GM19043 (cell line): ENCODE results near the gene NUCB1.
"Not testable (repeated sequence)": the region's sequence is repeated elsewhere in the genome, so short reads cannot be mapped to it uniquely, and the experiment has no call there.

Experiments
- ATAC-seq: cut with Tn5 transposase; IDR thresholded peaks from one replicate; pipeline ENCODE4 v1.9.1; 2021; ENCODE audit warnings: low read depth; ENCODE audit not compliant: unreplicated experiment

Gene NUCB1

DNA sequence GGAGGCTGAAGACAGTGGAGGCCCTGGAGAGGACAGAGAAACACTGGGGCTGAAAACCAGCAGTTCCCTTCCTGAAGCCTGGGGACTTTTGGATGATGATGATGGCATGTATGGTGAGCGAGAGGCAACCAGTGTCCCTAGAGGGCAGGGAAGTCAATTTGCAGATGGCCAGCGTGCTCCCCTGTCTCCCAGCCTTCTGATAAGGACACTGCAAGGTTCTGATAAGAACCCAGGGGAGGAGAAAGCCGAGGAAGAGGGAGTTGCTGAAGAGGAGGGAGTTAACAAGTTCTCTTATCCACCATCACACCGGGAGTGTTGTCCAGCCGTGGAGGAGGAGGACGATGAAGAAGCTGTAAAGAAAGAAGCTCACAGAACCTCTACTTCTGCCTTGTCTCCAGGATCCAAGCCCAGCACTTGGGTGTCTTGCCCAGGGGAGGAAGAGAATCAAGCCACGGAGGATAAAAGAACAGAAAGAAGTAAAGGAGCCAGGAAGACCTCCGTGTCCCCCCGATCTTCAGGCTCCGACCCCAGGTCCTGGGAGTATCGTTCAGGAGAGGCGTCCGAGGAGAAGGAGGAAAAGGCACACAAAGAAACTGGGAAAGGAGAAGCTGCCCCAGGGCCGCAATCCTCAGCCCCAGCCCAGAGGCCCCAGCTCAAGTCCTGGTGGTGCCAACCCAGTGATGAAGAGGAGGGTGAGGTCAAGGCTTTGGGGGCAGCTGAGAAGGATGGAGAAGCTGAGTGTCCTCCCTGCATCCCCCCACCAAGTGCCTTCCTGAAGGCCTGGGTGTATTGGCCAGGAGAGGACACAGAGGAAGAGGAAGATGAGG lies 26.4 kb upstream of the NUCB1 start:
- no peak for ATAC-seq

DNA sequence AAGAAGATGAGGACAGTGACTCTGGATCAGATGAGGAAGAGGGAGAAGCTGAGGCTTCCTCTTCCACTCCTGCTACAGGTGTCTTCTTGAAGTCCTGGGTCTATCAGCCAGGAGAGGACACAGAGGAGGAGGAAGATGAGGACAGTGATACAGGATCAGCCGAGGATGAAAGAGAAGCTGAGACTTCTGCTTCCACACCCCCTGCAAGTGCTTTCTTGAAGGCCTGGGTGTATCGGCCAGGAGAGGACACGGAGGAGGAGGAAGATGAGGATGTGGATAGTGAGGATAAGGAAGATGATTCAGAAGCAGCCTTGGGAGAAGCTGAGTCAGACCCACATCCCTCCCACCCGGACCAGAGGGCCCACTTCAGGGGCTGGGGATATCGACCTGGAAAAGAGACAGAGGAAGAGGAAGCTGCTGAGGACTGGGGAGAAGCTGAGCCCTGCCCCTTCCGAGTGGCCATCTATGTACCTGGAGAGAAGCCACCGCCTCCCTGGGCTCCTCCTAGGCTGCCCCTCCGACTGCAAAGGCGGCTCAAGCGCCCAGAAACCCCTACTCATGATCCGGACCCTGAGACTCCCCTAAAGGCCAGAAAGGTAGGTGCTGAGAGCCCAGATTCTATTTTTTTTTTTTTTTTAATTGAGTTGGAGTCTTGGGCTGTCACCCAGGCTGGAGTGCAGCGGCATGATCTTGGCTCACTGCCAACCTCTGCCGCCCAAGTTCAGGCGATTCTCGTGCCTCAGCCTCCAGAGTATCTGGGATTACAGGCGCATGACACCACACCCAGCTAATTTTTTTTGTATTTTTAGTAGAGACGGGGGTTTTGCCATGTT lies 25.6 kb upstream of the NUCB1 start:
- ATAC-seq: no peak

DNA sequence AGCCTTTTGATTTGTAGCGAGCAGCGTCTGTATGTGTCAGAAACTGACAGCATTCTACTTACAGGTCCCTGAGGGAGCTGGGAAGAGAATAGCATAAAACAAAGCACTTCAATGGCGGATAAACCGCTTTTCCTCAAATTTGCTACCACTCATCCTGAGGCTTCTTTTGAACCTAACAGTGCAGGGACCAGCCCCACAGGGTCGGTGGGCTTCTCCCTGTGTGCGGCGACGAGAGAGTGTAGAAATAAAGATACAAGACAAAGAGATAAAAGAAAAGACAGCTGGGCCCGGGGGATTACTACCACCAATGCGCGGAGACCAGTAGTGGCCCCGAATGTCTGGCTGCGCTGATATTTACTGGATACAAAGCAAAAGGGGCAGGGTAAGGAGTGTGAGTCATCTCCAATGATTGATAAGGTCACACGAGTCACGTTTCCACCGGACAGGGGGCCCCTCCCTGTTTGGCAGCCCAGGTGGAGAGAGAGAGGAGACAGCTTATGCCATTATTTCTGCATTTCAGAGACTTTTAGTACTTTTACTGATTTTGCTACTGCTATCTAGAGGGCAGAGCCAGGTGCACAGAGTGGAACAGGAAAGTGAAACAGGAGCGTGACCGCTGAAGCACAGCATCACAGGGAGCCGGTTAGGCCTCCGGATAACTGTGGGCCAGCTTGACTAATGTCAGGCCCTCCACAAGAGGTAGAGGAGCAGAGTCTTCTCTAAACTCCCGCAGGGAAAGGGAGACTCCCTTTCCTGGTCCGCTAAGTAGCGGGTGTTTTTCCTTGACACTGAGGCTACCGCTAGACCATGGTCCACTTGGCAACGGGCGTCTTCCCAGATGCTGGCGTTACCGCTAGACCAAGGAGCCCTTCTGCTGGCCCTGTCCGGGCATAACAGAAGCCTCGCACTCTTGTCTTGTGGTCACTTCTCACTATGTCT lies 23.8 kb upstream of the NUCB1 start:
- not testable (repeated sequence) for ATAC-seq

DNA sequence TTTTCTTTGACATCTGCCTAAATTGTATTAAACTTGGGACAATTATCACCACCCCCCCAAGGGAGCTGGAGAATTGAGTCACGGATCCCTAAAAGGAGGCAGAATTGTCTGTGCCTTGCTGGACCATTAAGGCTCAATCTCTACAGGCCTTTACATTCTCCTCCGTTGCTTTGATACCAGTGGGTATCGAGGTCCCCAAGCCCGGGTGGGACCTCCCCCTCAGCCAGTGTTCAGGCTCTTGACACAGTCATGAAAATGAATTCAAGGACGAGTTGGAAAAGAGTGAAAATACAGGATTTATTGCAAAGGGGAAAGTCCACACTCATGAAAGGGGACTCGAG lies 22.3 kb upstream of the NUCB1 start:
- ATAC-seq: no peak

DNA sequence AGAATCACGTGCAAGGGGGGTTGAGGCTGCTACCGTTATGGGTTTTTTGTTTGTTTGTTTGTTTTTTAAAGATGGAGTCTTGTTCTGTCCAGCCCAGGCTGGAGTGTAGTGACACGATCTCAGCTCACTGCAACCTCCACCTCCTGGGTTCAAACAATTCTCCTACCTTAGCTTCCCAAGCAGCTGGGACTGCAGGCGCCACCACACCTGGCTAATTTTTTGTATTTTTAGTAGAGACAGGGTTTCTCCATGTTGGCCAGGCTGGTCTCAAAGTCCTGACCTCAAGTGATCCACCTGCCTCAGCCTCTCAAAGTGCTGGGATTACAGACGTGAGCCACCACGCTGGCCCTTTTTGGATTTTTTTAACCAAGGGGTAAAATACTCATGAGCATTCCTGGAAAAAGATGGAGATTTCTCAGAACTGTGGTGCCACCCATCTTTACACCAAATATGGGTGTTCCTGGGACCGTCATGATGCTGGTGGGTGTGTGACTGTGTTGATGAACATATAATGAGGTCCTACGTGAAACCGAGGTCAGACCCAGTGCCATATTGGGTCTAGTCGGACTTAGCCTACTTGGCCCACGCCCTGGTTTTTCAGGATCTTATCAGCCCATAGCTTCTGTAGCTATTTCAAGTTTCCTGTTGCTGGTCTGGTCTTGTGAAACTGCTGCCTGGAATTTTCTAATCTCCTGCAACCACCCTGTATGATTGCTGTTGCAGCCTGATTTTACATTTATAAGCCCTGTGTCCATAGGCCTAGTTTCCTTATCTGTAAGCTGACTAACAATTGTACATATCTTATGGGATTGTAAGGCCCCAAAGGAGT lies 21.7 kb upstream of the NUCB1 start:
- ATAC-seq: no peak

DNA sequence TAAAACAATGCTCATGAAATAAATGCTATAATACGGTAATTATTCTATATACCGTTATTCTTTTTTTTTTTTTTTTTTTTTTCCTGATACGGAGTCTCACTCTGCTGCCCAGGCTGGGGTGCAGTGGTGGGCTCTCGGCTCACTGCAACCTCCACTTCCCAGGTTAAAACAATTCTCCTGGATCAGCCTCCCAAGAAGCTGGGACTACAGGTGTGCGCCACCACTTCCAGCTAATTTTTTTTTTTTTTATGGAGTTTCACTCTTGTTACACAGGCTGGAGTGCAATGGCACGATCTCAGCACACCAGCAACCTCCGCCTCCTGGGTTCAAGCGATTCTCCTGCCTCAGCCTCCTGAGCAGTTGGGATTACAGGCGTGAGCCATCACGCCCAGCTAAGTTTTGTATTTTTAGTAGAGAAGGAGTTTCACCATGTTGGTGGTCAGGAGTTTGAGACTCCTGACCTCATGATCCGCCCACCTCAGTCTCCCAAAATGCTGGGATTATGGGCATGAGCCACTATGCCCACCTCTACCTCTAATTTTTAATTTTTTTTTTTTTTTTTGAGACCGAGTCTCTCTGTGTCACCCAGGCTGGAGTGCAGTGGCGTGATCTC lies 21.0 kb upstream of the NUCB1 start:
- ATAC-seq: no peak

DNA sequence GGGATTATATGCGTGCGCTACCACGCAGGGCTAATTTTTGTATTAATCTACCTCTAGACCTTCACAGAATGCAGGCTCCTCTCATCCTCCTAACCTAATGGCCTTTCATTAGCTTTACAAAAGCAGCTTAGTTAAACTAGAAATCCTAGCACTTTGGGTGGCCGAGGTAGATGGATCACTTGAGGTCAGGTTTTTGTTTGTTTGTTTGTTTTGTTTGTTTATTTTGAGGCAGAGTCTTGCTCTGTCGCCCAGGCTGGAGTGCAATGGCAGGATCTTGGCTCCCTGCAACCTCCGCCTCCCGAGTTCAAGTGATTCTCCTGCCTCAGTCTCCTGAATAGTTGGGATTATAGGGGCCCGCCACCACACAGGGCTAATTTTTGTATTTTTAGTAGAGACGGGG lies 20.4 kb upstream of the NUCB1 start:
- ATAC-seq: not testable (repeated sequence)

DNA sequence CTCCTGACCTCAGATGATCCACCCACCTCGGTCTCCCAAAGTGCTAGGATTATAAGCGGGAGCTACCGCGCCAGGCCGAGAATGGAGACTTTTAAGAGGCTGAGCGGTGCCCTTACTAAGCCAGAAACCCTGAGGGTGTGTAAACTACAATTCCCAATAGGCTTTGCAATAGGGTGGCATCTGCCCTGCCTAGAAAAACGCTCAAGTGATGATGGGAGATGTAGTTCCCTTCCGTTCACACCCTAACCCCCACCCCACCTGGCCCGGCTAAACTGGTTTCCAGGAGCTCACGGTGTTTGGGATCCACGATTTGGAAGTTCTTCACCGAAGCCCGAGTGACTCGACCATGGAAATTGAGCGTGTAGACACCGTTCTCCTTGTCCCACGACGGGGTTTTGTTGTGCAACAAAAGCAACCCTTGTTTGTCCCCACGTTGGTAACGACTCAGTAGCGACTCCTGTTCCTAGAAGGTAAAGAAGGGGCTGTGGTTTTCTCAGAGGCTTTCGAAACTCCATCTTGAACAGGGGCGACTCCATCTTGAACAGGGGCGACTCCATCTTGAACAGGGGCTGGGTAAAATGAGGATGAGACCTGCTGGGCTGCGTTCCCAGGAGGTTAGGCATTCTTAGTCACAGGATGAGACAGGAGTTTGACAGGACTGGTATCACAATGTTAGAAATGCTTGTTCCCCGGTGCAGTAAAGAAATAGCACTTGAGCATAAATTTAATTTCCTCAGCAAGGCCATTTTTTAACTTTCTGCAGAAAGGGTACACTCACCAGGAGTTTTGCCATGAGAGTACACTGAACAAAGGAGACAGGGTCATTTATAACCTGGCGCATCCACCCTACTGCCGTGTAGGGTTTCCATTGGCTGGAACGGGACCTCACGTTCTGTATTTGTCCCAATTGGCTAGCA lies 18.1 kb upstream of the NUCB1 start:
- no peak for ATAC-seq

DNA sequence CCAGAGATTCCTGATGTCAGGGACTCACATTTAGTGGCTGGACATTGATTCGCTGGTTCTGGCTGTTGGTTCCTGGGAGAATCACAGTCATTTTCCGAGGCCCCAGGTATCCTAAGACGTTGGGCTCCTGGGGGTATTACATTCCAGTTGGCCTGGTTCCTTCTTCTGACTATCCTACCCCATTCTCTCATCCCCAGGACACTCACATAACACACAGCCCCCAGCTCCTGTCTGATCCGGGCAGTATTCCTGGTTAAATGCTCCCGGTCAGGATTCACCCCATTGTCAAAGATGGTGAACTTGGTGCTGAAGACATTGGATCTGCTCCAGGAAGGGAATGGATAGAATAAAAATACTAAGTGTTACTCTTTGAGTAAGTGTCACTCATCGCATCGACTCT lies 16.4 kb upstream of the NUCB1 start:
- ATAC-seq: no peak

DNA sequence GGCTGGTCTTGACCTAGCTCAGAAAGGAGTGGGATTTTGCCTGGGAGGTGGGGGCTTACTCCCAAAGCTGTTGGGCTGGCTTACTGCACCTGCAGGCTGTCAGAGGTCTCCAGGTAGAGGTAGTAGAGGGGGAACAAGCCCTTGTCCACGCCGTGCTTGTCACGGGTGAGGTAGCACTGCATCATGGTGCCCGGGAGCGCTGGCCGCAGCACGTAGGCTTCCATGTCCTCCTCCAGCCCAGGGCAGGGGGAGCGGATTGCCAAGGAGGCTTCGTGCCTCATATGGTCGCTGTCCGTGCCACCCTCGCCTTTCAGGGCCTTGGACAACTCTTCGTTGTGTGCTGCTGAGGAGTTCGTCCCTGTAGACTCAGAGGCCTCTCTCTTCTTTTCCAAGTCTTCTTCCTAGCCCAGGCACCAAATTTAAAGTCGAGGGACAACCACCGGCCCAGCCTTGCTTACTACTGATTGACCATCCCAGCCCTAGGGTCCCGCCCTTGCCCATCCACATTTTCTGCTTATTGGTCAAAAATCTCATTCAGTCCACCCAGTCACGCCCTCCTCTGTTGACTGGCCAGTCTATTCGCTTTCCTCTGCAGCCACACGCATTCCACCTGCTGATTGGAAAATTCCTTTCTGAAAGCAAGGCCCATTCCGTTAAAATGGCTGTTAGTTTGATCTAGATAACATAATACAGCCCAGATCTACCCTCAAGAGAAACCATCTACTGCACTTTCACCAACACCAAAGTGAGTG lies 12.1 kb upstream of the NUCB1 start:
- ATAC-seq: no peak

DNA sequence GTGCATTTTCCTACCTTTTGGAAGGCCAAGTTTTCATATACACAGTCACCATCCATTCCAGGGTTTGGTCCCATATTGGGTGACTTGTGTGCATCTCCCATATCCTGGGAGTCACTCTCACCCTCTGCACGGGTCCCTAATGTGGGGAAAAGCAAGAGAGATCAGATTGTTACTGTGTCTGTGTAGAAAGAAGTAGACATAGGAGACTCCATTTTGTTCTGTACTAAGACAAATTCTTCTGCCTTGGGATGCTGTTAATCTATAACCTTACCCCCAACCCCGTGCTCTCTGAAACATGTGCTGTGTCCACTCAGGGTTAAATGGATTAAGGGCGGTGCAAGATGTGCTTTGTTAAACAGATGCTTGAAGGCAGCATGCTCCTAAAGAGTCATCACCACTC lies 10.6 kb upstream of the NUCB1 start:
- not testable (repeated sequence) for ATAC-seq

DNA sequence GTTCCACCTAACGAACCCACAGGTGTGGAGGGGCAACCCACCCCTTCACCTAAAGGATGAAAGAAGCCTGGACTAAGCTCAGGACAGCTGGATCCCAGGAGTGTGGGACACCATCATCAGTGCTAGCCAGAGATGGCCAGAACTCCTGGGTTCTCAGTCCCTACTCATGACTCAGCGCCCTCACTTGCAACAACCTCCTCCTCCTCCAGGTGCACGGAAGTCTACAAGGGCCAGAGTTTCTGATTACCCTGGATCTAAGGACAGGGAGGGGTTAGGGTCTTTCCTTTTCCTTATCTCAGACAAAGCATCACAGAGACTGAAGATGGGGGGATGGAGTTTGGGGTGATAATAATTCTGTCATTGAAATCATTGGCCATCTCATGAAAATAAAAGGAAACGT lies 9.6 kb upstream of the NUCB1 start:
- no peak for ATAC-seq

DNA sequence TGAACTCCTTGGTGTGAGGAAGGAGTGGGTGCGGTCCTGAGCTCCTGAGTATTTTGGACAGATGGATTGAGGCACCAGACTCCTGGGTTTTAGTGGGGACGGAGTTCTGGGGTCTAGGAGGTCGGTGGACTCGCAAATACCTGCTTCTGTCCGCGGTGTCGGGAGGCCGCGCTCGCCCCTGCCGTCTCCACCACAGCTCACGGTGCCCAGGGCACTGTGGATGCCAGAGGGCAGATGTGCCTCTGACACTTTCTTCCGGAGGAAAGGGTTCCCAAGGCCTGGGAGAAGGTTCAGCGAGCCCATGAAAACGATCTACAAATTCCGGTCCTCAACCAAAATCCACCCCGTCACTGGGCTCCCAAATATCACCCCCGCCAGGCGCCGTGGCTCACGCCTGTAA lies 4.9 kb upstream of the NUCB1 start:
- no peak for ATAC-seq

DNA sequence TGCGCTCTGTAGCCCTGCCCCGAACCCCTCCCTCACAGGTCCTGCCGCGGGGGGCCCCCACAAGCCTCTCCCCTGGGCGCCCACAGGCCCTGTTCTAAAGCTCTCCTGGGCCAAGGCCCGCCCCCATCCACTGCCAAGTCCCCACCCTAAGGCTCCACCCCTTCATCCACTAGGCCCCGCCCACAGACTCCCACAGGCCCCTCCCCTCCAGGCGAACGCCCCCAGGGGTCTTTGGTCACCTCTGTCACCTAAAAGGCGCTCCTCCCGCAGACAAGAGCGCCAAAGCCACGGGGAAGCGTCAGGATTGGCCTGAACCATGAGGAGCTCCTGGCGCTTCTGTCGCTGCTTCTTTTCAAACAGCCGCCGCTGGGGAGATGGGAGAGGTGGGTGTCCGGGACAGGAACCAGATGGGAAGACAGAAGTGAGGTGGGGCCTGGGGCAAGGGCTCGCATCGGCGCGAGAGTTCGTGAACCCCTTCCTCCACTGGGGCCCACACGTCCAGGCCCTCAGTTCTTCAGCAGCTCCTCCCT lies 3.9 kb upstream of the NUCB1 start:
- ATAC-seq: no peak

DNA sequence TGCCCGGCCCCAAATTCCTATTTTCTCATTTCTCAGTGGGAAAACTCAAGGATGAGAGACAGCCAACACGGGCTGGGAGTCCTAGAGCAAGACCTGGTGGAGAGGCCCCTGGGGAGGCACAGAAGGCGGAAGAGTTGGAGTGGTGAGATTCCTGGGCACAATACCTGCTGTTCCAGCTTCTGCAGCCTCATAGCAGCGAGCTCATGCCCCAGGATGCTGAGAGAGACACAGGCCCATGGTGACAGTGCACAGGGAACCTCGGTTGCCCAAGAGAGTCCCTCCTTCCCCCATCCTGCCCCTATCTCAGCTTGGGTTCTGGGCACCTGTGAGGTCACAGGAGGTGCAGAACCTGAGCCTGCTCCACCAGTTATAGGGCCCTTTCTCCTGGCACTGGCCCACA lies 2.9 kb upstream of the NUCB1 start:
- ATAC-seq: no peak

DNA sequence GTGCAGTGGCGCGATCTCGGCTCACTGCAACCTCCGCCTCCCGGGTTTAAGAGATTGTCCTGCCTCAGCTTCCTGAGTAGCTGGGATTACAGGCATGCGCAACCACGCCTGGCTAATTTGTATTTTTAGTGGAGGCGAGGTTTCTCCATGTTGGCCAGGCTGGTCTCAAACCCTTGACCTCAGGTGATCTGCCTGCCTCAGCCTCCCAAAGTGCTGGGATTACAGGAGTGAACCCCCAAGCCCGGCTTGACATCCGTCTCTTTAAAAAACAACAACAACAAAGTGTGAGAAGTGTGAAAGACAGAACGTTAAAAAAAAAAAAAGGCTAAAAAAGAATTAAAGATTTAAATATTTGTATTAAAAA lies 744 bp upstream of the NUCB1 start:
- not testable (repeated sequence) for ATAC-seq

DNA sequence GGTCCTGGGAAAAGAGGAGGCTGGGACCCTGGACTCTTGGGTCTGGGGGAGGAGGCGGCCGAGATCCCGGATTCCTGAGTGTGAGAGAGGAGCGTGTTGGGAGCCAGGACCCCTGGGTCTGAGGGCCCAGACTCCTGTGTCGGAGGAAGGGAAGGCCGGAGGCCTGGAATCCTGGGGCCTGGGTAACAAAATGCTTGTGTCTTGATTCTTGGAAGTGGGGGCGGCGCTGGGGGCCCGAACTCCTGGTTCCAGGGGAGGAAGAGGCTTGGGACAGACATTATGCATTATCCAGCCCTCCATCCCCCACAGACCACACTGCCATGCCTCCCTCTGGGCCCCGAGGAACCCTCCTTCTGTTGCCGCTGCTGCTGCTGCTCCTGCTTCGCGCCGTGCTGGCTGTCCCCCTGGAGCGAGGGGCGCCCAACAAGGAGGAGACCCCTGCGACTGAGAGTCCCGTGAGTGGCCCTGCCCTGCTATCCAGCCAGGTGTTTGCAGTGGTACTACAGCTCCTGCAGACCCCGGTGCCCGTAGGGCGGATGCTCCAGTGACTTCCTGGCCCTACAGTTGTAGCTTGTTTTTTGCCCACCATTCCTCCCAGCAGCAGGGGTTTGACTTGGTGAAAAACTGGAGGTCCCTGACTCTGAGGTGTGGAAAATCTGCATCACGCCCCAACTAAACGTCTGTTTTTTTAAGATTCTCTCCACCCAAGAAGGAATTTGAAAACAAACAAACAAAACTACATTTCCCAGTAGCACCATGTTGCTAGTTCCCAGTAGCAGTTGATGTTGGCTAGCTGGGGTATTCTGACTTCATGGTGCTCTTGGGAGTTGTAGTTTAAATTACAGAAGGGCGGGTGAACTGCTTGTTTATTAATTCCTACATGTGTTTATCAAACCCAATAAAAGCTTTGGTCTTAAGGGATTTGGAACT lies 630 bp downstream of the NUCB1 start:
- no peak for ATAC-seq
